ENCODE results near the gene MSI2. TPM values are rescaled to one million over a fixed set of nuclear protein-coding genes. Genes with fewer than 3 reads are reported as not detected.

MSI2 gene
- total and polyA plus RNA-seq, 7 donors, result 37.6 to 133 (median 87.1) TPM

- peak; percentile 60 to 70 for DNase-seq
- H3K9me3 ChIP-seq, result no peaks in the 10 kb centered on the region
- no peaks in the 10 kb centered on the region for H3K36me3 ChIP-seq (ENCODE audit: insufficient read depth in 1 of 2, low read depth in 1 of 2)
- ATAC-seq, result peak; percentile 62 to 80 (median 70)
- H3K27me3 ChIP-seq (ENCODE audit: insufficient read depth in 3 of 3, low read length in 2 of 3), result no peaks in the 10 kb centered on the region
- H3K4me3 ChIP-seq, result no peak overlapping the region
- 25 to 37% (median 34%) methylated on average over 15 of the region's 15 CpGs for WGBS, 3 donors
- H3K4me1 ChIP-seq, result peaks cover 56% of the 10 kb centered on the region
- H3K27ac ChIP-seq, result peak overlapping the region; percentile 92
- intact Hi-C loops (cut with DNase I), result no loop called here
- TF ChIP-seq, protein P1, sequence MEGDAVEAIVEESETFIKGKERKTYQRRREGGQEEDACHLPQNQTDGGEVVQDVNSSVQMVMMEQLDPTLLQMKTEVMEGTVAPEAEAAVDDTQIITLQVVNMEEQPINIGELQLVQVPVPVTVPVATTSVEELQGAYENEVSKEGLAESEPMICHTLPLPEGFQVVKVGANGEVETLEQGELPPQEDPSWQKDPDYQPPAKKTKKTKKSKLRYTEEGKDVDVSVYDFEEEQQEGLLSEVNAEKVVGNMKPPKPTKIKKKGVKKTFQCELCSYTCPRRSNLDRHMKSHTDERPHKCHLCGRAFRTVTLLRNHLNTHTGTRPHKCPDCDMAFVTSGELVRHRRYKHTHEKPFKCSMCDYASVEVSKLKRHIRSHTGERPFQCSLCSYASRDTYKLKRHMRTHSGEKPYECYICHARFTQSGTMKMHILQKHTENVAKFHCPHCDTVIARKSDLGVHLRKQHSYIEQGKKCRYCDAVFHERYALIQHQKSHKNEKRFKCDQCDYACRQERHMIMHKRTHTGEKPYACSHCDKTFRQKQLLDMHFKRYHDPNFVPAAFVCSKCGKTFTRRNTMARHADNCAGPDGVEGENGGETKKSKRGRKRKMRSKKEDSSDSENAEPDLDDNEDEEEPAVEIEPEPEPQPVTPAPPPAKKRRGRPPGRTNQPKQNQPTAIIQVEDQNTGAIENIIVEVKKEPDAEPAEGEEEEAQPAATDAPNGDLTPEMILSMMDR (IDR thresholded peaks at IDR 0.05), result peak; percentile 32
These were observed 184.4 kb downstream of the MSI2 start for GRCh38 chr17:57440522-57441269.

DNA sequence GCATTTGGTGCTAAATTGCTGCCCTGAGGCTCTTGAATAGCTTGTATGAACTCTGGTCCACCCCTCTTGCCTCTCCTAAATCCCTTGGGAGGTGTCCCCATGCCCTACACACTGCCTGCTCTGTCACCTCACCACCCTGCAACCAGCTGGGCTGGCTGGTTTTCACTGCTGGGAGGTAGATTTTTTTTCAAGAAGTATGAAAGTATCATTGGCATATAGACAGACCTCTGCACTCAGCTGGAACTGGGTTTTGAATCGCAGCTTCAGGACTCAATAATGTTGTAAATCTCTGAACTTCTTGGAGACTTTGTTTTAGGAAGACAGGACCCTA lies 184.9 kb downstream of the MSI2 start:
- H3K27ac ChIP-seq, result peak overlapping the region; percentile 92
- TF ChIP-seq, protein P1 (IDR thresholded peaks at IDR 0.05), result no peak
- H3K36me3 ChIP-seq (ENCODE audit: insufficient read depth in 1 of 2, low read depth in 1 of 2), result no peaks in the 10 kb centered on the region
- 10 to 75% (median 52%) methylated on average over 1 of the region's 1 CpG for WGBS, 3 donors
- DNase-seq, result no peak
- H3K4me1 ChIP-seq, result peaks cover 56% of the 10 kb centered on the region
- no peaks in the 10 kb centered on the region for H3K27me3 ChIP-seq (ENCODE audit: insufficient read depth in 3 of 3, low read length in 2 of 3)
- H3K9me3 ChIP-seq, result no peaks in the 10 kb centered on the region
- H3K4me3 ChIP-seq, result no peak overlapping the region
- ATAC-seq, result no peak
- intact Hi-C loops (cut with DNase I), result no loop called here

DNA sequence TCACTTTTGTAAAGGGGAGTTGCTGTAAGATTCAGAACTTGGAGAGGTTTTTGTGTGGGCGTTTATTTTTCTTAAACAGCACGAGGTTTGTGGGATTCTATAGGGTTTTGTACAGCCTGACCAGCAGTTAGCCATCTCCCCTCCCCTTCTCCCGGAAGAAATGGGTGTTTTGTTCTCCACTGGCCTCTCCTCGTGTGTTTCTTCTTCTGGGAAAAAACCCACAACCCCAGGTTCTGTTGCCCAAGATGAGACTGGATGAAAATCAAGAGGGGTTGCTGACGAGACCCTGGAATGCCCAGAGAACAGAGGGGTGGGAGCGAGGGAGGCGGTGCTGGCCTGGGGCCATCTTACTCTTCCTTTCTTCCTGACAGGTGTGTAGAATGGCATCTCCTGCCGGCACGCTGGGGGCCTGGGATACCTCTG lies 186.1 kb downstream of the MSI2 start:
- DNase-seq, result no peak
- Histone ChIP-seq H3K36me3 (ENCODE audit: insufficient read depth in 1 of 2, low read depth in 1 of 2) (no peaks in the 10 kb centered on the region), H3K4me1 (peaks cover 54% of the 10 kb centered on the region), H3K27me3 (ENCODE audit: insufficient read depth in 3 of 3, low read length in 2 of 3) (no peaks in the 10 kb centered on the region), H3K27ac (peak overlapping the region; percentile 92), H3K9me3 (no peaks in the 10 kb centered on the region), H3K4me3 (no peak overlapping the region)
- ATAC-seq, result no peak
- intact Hi-C loops (cut with DNase I), result no loop called here
- 54 to 63% (median 61%) methylated on average over 9 of the region's 9 CpGs for WGBS, 3 donors
- TF ChIP-seq, protein P1 (IDR thresholded peaks at IDR 0.05), result no peak

- H3K4me3 ChIP-seq, result no peak overlapping the region
- no peaks in the 10 kb centered on the region for H3K27me3 ChIP-seq (ENCODE audit: insufficient read depth in 3 of 3, low read length in 2 of 3)
- H3K27ac ChIP-seq, result peak overlapping the region; percentile 92
- 23 to 42% (median 23%) methylated on average over 16 of the region's 16 CpGs for WGBS, 3 donors
- ATAC-seq, result peak; percentile 85 to 91 (median 86)
- intact Hi-C loops (cut with DNase I), result no loop called here
- no peaks in the 10 kb centered on the region for H3K9me3 ChIP-seq
- TF ChIP-seq, protein P1 (IDR thresholded peaks at IDR 0.05), result no peak
- H3K4me1 ChIP-seq, result peaks cover 52% of the 10 kb centered on the region
- DNase-seq, result peak; percentile 79 to 89
- no peaks in the 10 kb centered on the region for H3K36me3 ChIP-seq (ENCODE audit: insufficient read depth in 1 of 2, low read depth in 1 of 2)
These were observed 186.7 kb downstream of the MSI2 start for GRCh38 chr17:57442914-57443571.

All from psoas muscle (tissue), 8 donors.